IMR-90 (cell line): ENCODE data around the gene MADCAM1. TPM values are rescaled to one million over a fixed set of nuclear protein-coding genes. Genes with fewer than 3 reads are reported as not detected.

Source experiments
- ATAC-seq: fragments of 200-7000 bp; cut with Tn5 transposase; 2 replicates; pipeline ENCODE4 v1.9.1; 2020; ENCODE audit warnings: low read depth, mild to moderate bottlenecking, moderate library complexity
- BruUV-seq: library from RNA; stranded (reverse); fragments of 400-500 nt; replicated peaks from 2 replicates; lab custom pipeline; 2021; lab: Mats Ljungman, UMichigan
- CTCF ChIA-PET: fragments of 300-600 bp; formaldehyde crosslinking; extraction: SDS; loops from one replicate; lab custom pipeline; 2021; ENCODE audit warnings: antibody characterized with exemption; lab: Yijun Ruan, JAX
- POLR2A ChIA-PET: fragments of 300-600 bp; sonication (Branson Sonifier 250); formaldehyde crosslinking; loops from one replicate; lab custom pipeline; 2022; ENCODE audit warnings: antibody characterized with exemption; ENCODE audit not compliant: unreplicated experiment; lab: Charles Lee
- DNase-seq: peaks from one replicate; pipeline ENCODE4 v3.0.0; 2013
- H2AFZ ChIP-seq: replicated peaks from 2 replicates; pipeline ENCODE3; 2013; ENCODE audit warnings: low read length, mild to moderate bottlenecking; ENCODE audit not compliant: poor library complexity
- H2AK5ac ChIP-seq: 2 replicates; pipeline ENCODE4 v1.6.1; 2013; ENCODE audit warnings: low read depth, low read length, inconsistent platforms
- H2AK9ac ChIP-seq: replicated peaks from 2 replicates; pipeline ENCODE3; 2013; ENCODE audit warnings: mild to moderate bottlenecking, low read depth, low read length, moderate library complexity; ENCODE audit not compliant: poor library complexity
- H2BK120ac ChIP-seq: 2 replicates; pipeline ENCODE4 v1.6.1; 2013; ENCODE audit warnings: low read depth, low read length, inconsistent platforms
- H2BK15ac ChIP-seq: 3 replicates; pipeline ENCODE4 v1.6.1; 2013; ENCODE audit warnings: low read depth, low read length, inconsistent platforms
- H2BK20ac ChIP-seq: 2 replicates; pipeline ENCODE4 v1.6.1; 2013; ENCODE audit warnings: low read depth, mild to moderate bottlenecking, inconsistent platforms, low read length, moderate library complexity
- H2BK5ac ChIP-seq: 2 replicates; pipeline ENCODE4 v1.6.1; 2013; ENCODE audit warnings: mild to moderate bottlenecking, low read depth, low read length, inconsistent platforms; ENCODE audit not compliant: poor library complexity, severe bottlenecking
- H3K14ac ChIP-seq: replicated peaks from 2 replicates; pipeline ENCODE4 v1.6.1; 2013; ENCODE audit warnings: low read depth, low read length, inconsistent platforms
- H3K18ac ChIP-seq: 2 replicates; pipeline ENCODE4 v1.6.1; 2013; ENCODE audit warnings: low read depth, low read length, control low read depth
- H3K23ac ChIP-seq: 2 replicates; pipeline ENCODE4 v1.6.1; 2013; ENCODE audit warnings: low read depth, low read length, inconsistent platforms
- H3K27ac ChIP-seq: 2 replicates; pipeline ENCODE4 v1.5.1; 2013; ENCODE audit warnings: mild to moderate bottlenecking, control low read depth, low read length; ENCODE audit not compliant: insufficient read depth
- H3K27me3 ChIP-seq: 2 replicates; pipeline ENCODE4 v1.6.1; 2013; ENCODE audit warnings: low read length; ENCODE audit not compliant: control insufficient read depth, insufficient read depth
- H3K36me3 ChIP-seq: 2 replicates; pipeline ENCODE4 v1.6.1; 2013; ENCODE audit warnings: low read length, mixed read lengths; ENCODE audit not compliant: control insufficient read depth, insufficient read depth
- H3K4ac ChIP-seq: 2 replicates; pipeline ENCODE4 v1.6.1; 2013; ENCODE audit warnings: low read depth, low read length, inconsistent platforms
- H3K4me1 ChIP-seq: 2 replicates; pipeline ENCODE4 v1.6.1; 2013; ENCODE audit warnings: low read length, mixed read lengths; ENCODE audit not compliant: control insufficient read depth, insufficient read depth
- H3K4me2 ChIP-seq: 2 replicates; pipeline ENCODE4 v1.6.1; 2013; ENCODE audit warnings: low read depth, mild to moderate bottlenecking, control low read depth, low read length, moderate library complexity
- H3K4me3 ChIP-seq: 2 replicates; pipeline ENCODE4 v1.5.1; 2013; ENCODE audit warnings: low read depth, mild to moderate bottlenecking, control low read depth, low read length, moderate library complexity; ENCODE audit not compliant: insufficient read depth
- H3K56ac ChIP-seq: 2 replicates; pipeline ENCODE4 v1.6.1; 2013; ENCODE audit warnings: low read length, inconsistent platforms; ENCODE audit not compliant: insufficient read depth; ENCODE audit errors: extremely low read depth
- H3K79me1 ChIP-seq, 2 experiments: 2 replicates each; pipeline ENCODE4 v1.6.1; 2013; ENCODE audit warnings: low read length in 2 of 2, inconsistent platforms in 1 of 2, low read depth in 1 of 2
- H3K9ac ChIP-seq: 2 replicates; pipeline ENCODE4 v1.6.1; 2013; ENCODE audit warnings: low read depth, low read length, control low read depth
- H3K9me1 ChIP-seq: 2 replicates; pipeline ENCODE4 v1.6.1; 2013; ENCODE audit warnings: low read length, inconsistent platforms; ENCODE audit not compliant: insufficient read depth
- H3K9me3 ChIP-seq: 2 replicates; pipeline ENCODE4 v1.6.1; 2013; ENCODE audit warnings: low read length; ENCODE audit not compliant: control insufficient read depth, insufficient read depth
- H4K20me1 ChIP-seq: 2 replicates; pipeline ENCODE4 v1.6.1; 2013; ENCODE audit warnings: low read length, inconsistent platforms; ENCODE audit not compliant: insufficient read depth
- H4K5ac ChIP-seq: 2 replicates; pipeline ENCODE4 v1.6.1; 2013; ENCODE audit warnings: mild to moderate bottlenecking, low read depth, low read length, control low read depth
- H4K8ac ChIP-seq, 2 experiments: 2 replicates each; pipeline ENCODE4 v1.6.1; 2013; ENCODE audit warnings: low read depth in 2 of 2, low read length in 2 of 2, control low read depth in 1 of 2, inconsistent platforms in 1 of 2
- H4K91ac ChIP-seq: 2 replicates; pipeline ENCODE4 v1.6.1; 2013; ENCODE audit warnings: low read depth, low read length, inconsistent platforms; ENCODE audit not compliant: insufficient read depth
- CHD1 ChIP-seq: IDR thresholded peaks from 2 replicates; pipeline ENCODE4 v1.6.1; 2012; ENCODE audit warnings: low read depth, low read length, improper control_type of control experiment
- MAFK ChIP-seq: IDR thresholded peaks from 2 replicates; pipeline ENCODE4 v1.6.1; 2012; ENCODE audit warnings: low read depth, low read length, improper control_type of control experiment
- RCOR1 ChIP-seq: IDR thresholded peaks from 2 replicates; pipeline ENCODE4 v1.6.1; 2012; ENCODE audit warnings: mild to moderate bottlenecking, low read length, improper control_type of control experiment; ENCODE audit not compliant: insufficient replicate concordance
- RFX5 ChIP-seq: IDR thresholded peaks from 2 replicates; pipeline ENCODE4 v1.8.0; 2012; ENCODE audit warnings: low read depth, mild to moderate bottlenecking, low read length, moderate library complexity
- WGBS, 2 experiments: methylation state at CpG; one replicate each; pipeline versions ENCODE4 v1.1.5 to v1.1.7; 2013; ENCODE audit warnings: missing lambda C conversion rate in 2 of 2; ENCODE audit not compliant: insufficient read length in 1 of 2; ENCODE audit errors: extremely low coverage in 2 of 2; 5-methylcytosine and 5-hydroxymethylcytosine counted together
- dilution Hi-C: fragments of 300-500 bp; cut with HindIII; formaldehyde crosslinking; loops from one replicate; pipeline ENCODE4 v1.14.3; 2018; ENCODE audit warnings: low sequenced_read_pairs; ENCODE audit not compliant: unreplicated experiment
- in situ Hi-C: fragments of 300-500 bp; cut with MboI; formaldehyde crosslinking; loops from 3 replicates; pipeline ENCODE4 v1.14.3; 2019; ENCODE audit warnings: low sequenced_read_pairs, inconsistent platforms, mixed read lengths
- intact Hi-C: fragments of 100-400 bp; cut with micrococcal nuclease; formaldehyde crosslinking; loops from 2 replicates; pipeline ENCODE4 v1.10.0; 2022
- polyA plus RNA-seq, 3 experiments: library from polyadenylated mRNA; depleted of rRNA; stranded (reverse); fragments of >200 nt; gene quantifications; 2 replicates each; pipeline ENCODE4 v1.2.3, GENCODE V29; 2012; ENCODE audit warnings: low replicate concordance in 1 of 3
- total RNA-seq: library from RNA; depleted of rRNA; stranded (reverse); fragments of >200 nt; gene quantifications from 2 replicates; pipeline ENCODE4 v1.2.3, GENCODE V29; 2012
- TF ChIP-seq, protein P1 (sequence below): fragments of 150-350 bp; IDR thresholded peaks from 2 replicates; pipeline ENCODE4 v1.6.1; 2016; ENCODE audit warnings: low read depth, mild to moderate bottlenecking, low read length, moderate library complexity, borderline replicate concordance

MADCAM1 gene
- total and polyA plus RNA-seq, 2 of the 4 experiments (the other 2 are of a cell fraction) = 0.24 TPM; not detected in 1

DNA sequence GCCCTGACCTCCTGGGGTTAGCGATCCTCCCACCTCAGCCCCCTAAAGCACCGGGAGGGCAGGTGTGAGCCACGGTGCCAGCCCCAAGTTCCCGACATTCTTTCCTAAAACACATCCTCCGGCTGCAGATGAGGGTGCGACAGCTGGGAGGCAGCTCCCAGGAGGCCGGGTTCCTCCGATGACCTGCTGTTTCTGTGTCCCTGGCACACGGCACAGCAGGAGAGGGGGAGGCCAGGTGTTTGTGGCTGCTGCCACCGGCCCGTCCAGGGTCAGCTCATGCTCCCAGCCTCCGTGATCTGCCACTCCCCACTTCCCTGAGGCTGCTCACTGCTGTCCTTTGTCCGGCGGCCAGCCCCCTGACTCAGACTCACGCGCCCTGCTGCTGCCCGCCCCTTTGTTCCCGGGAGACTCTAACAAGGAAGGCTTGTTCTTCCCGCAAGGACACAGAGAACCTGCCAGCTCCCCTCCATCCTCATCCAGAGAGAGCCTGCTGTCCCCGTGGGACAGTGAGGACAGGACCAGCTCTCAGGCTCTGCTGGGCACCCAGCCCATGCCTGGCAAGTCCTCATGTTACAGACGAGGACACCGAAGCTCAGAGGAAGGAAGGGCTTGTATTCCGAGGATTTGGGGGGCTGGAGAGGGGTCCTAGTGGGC, 10.6 kb upstream of the MADCAM1 start:
- Histone ChIP-seq H3K27me3 (peaks cover 8% of the 10 kb centered on the region; the same call in 1 of the 2 replicates), H2AK5ac (no peak overlapping the region), H4K20me1 (no peaks in the 10 kb centered on the region), H3K9me3 (no peaks in the 10 kb centered on the region), H3K36me3 (no peaks in the 10 kb centered on the region), H3K4me2 (no peak overlapping the region), H3K4me1 (peaks cover 4% of the 10 kb centered on the region; the same call in 1 of the 2 replicates), H3K14ac (no peak overlapping the region), H3K79me1 (peaks cover 0 to 7% of the 10 kb centered on the region in 2 experiments; a peak in 1 of 4 replicates), H2BK5ac (no peak overlapping the region), H3K4ac (no peak overlapping the region), H3K9ac (no peak overlapping the region), H3K23ac (no peak overlapping the region), H3K9me1 (peaks cover 4% of the 10 kb centered on the region; the same call in 1 of the 2 replicates), H2BK120ac (no peak overlapping the region), H3K27ac (no peak overlapping the region), H2BK20ac (no peak overlapping the region), H3K4me3 (no peak overlapping the region), H3K56ac (no peak overlapping the region), H2AFZ (peak overlapping the region; percentile 24), H2BK15ac (no peak overlapping the region), H4K5ac (no peak overlapping the region), H4K91ac (no peak overlapping the region), H2AK9ac (no peak overlapping the region), H4K8ac (no peak overlapping the region), H3K18ac (no peak overlapping the region)
- no peak for DNase-seq
- TF ChIP-seq CHD1 (no peak), RFX5 (no peak), MAFK (no peak), RCOR1 (no peak)
- TF ChIP-seq, protein P1, sequence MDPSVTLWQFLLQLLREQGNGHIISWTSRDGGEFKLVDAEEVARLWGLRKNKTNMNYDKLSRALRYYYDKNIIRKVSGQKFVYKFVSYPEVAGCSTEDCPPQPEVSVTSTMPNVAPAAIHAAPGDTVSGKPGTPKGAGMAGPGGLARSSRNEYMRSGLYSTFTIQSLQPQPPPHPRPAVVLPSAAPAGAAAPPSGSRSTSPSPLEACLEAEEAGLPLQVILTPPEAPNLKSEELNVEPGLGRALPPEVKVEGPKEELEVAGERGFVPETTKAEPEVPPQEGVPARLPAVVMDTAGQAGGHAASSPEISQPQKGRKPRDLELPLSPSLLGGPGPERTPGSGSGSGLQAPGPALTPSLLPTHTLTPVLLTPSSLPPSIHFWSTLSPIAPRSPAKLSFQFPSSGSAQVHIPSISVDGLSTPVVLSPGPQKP = no peak
- ATAC-seq = no peak
- WGBS, 2 experiments = 18% methylated on average over 6 of the region's 23 CpGs; no CpG with 5 or more reads in 1 of the 2 experiments
- ChIA-PET CTCF (no interaction called here), POLR2A (no interaction called here)
- intact Hi-C loops (loop anchor here (10.0 kb wide), 1 partner anchor 141 kb away; the partner anchor contains the start of gene MIER2), dilution Hi-C loops (no loop called here), in situ Hi-C loops (no loop called here)
- BruUV-seq = no TSS peak
